Fibroblast of the conjunctiva (primary cell): Measurements from ENCODE around the gene CRYBA2.

Source experiments
- DNase-seq: peaks from one replicate; pipeline ENCODE4 v3.0.0-alpha.2; 2010; ENCODE audit warnings: low read depth

Gene CRYBA2

GRCh38 chr2:218993345-218994315 lies at the start of gene CRYBA2:
TSS of gene CRYBA2 (minus strand) at chr2:218993422. CDS start at chr2:218993176, 246 bp downstream.
- DNase-seq, result no peak

- no peak for DNase-seq
Observed at GRCh38 chr2:219042750-219043149, 49.5 kb upstream of the CRYBA2 start.

GRCh38 chr2:219042157-219042556 lies 48.9 kb upstream of the CRYBA2 start:
- no peak for DNase-seq

GRCh38 chr2:219041252-219041651 lies 48.0 kb upstream of the CRYBA2 start, which contains the start of gene CFAP65:
TSS of gene CFAP65 (minus strand) at chr2:219041516. CDS start at chr2:219039048, 2,468 bp downstream.
- no peak for DNase-seq

- no peak for DNase-seq
Observed at GRCh38 chr2:219038600-219038999, 45.4 kb upstream of the CRYBA2 start.

- no peak for DNase-seq
Observed at GRCh38 chr2:219037783-219038499, 44.7 kb upstream of the CRYBA2 start.

GRCh38 chr2:219035942-219036341 lies 42.7 kb upstream of the CRYBA2 start:
- DNase-seq, result no peak

GRCh38 chr2:219034823-219035222 lies 41.6 kb upstream of the CRYBA2 start:
- DNase-seq, result no peak

GRCh38 chr2:219032051-219032745 lies 39.0 kb upstream of the CRYBA2 start:
- DNase-seq, result no peak

GRCh38 chr2:219031005-219031738 lies 38.0 kb upstream of the CRYBA2 start:
- no peak for DNase-seq

GRCh38 chr2:219030177-219030940 lies 37.1 kb upstream of the CRYBA2 start:
- no peak for DNase-seq

GRCh38 chr2:219029829-219030165 lies 36.6 kb upstream of the CRYBA2 start:
- peak; percentile 59 for DNase-seq

- DNase-seq, result no peak
Observed at GRCh38 chr2:219028996-219029828, 36.0 kb upstream of the CRYBA2 start.

- DNase-seq, result no peak
Observed at GRCh38 chr2:219028141-219028540, 34.9 kb upstream of the CRYBA2 start.

GRCh38 chr2:219027511-219028055 lies 34.4 kb upstream of the CRYBA2 start:
- no peak for DNase-seq

GRCh38 chr2:219026946-219027345 lies 33.7 kb upstream of the CRYBA2 start:
- DNase-seq, result no peak

- no peak for DNase-seq
Observed at GRCh38 chr2:219025637-219026585, 32.7 kb upstream of the CRYBA2 start.

- DNase-seq, result no peak
Observed at GRCh38 chr2:219024059-219024458, 30.8 kb upstream of the CRYBA2 start.
